Stomach (tissue), 4 donors: ENCODE data around the gene HORMAD1.

ENCODE experiments used
- CTCF ChIP-seq, 7 experiments: fragments of 450-650 bp in 4 of 7; fragments of 200-600 bp in 3 of 7; sonication (generic) in 3 of 7; IDR thresholded peaks; one replicate each; pipeline ENCODE4 v1.5.1; 2016 to 2019; ENCODE audit warnings: antibody characterized with exemption in 7 of 7, control low read depth in 2 of 7, mild to moderate bottlenecking in 1 of 7
- POLR2A ChIP-seq, 4 donors: fragments of 450-650 bp; IDR thresholded peaks; one replicate each; pipeline ENCODE4 v1.6.1; 2016; ENCODE audit warnings: antibody characterized with exemption in 4 of 4, control low read depth in 2 of 4, mild to moderate bottlenecking in 1 of 4, moderate library complexity in 1 of 4

GRCh38 chr1:150678988-150679387 is 41.7 kb downstream of the HORMAD1 start:
- no peak for TF ChIP-seq POLR2A (IDR thresholded peaks at IDR 0.05)
- no peak for TF ChIP-seq CTCF (IDR thresholded peaks at IDR 0.05)
